COR-L47 (cell line): ENCODE results near the gene AFF4.
A peak's percentile ranks its signal among the peaks of the same experiment; 100 is the strongest.
"Not testable (repeated sequence)": the region's sequence is repeated elsewhere in the genome, so short reads cannot be mapped to it uniquely, and the experiment has no call there.

ENCODE experiments used
- DNase-seq: peaks from one replicate; lab custom pipeline; 2025; lab: John Stamatoyannopoulos, UW

Gene AFF4

GRCh38 chr5:132952829-132953228 lies 10.6 kb downstream of the AFF4 start:
- DNase-seq: no peak

GRCh38 chr5:132951897-132952296 lies 11.5 kb downstream of the AFF4 start:
- DNase-seq: no peak

GRCh38 chr5:132949136-132949535 lies 14.3 kb downstream of the AFF4 start:
- no peak for DNase-seq

GRCh38 chr5:132947671-132948070 lies 15.8 kb downstream of the AFF4 start:
- no peak for DNase-seq

- DNase-seq: not testable (repeated sequence)
These were observed 18.1 kb downstream of the AFF4 start for GRCh38 chr5:132945315-132945714.

- no peak for DNase-seq
These were observed 19.9 kb downstream of the AFF4 start for GRCh38 chr5:132943362-132944022.

- no peak for DNase-seq
These were observed 22.1 kb downstream of the AFF4 start for GRCh38 chr5:132941331-132941730.

GRCh38 chr5:132928062-132928407 lies 35.4 kb downstream of the AFF4 start:
- no peak for DNase-seq

- DNase-seq: no peak
These were observed 35.9 kb downstream of the AFF4 start for GRCh38 chr5:132927355-132928061.

- DNase-seq: no peak
These were observed 37.0 kb downstream of the AFF4 start for GRCh38 chr5:132926437-132926836.

- no peak for DNase-seq
These were observed 47.3 kb downstream of the AFF4 start for GRCh38 chr5:132916086-132916485.

- DNase-seq: no peak
These were observed 47.8 kb downstream of the AFF4 start for GRCh38 chr5:132915681-132916080.

GRCh38 chr5:132909702-132910101 lies 53.7 kb downstream of the AFF4 start:
- DNase-seq: no peak

- no peak for DNase-seq
These were observed 56.3 kb downstream of the AFF4 start for GRCh38 chr5:132907161-132907560.

GRCh38 chr5:132905938-132906337 lies 57.5 kb downstream of the AFF4 start:
- DNase-seq: peak; percentile 19

GRCh38 chr5:132901730-132902129 lies 61.7 kb downstream of the AFF4 start:
- DNase-seq: no peak

GRCh38 chr5:132901036-132901435 lies 62.4 kb downstream of the AFF4 start:
- no peak for DNase-seq

- DNase-seq: no peak
These were observed 65.3 kb downstream of the AFF4 start for GRCh38 chr5:132898094-132898493.

- DNase-seq: no peak
These were observed 66.7 kb downstream of the AFF4 start for GRCh38 chr5:132896685-132897084.

GRCh38 chr5:132895719-132896305 lies 67.6 kb downstream of the AFF4 start:
- DNase-seq: no peak

GRCh38 chr5:132890817-132891216 lies 72.6 kb downstream of the AFF4 start:
- no peak for DNase-seq

GRCh38 chr5:132889501-132889900 lies 73.9 kb downstream of the AFF4 start:
- no peak for DNase-seq

GRCh38 chr5:132887283-132887682 lies 76.2 kb downstream of the AFF4 start:
- no peak for DNase-seq
